Cardiac muscle cell (in vitro differentiated cells and primary cell): ENCODE measurements around the gene GSK3A. TPM values are rescaled to one million over a fixed set of nuclear protein-coding genes. Genes with fewer than 3 reads are reported as not detected.

Source experiments
- DNase-seq, 2 donors: peaks; one replicate each; pipeline versions ENCODE4 v3.0.0 to v3.0.0-alpha.2; 2010 to 2017; ENCODE audit warnings: low read depth in 1 of 2, low spot score in 1 of 2
- H3K27ac ChIP-seq: fragments of 200-600 bp; sonication (generic); 2 replicates; pipeline ENCODE4 v1.5.1; 2016
- H3K27me3 ChIP-seq: fragments of 200-600 bp; sonication (generic); 2 replicates; pipeline ENCODE4 v1.6.0; 2016; ENCODE audit warnings: control low read depth
- H3K36me3 ChIP-seq: fragments of 200-600 bp; sonication (generic); 2 replicates; pipeline ENCODE4 v1.5.1; 2016; ENCODE audit warnings: control low read depth
- H3K4me1 ChIP-seq: fragments of 200-600 bp; sonication (generic); 2 replicates; pipeline ENCODE4 v1.8.1; 2017; ENCODE audit warnings: low read depth, mild to moderate bottlenecking, mixed run types
- H3K4me3 ChIP-seq: fragments of 200-600 bp; sonication (generic); 2 replicates; pipeline ENCODE4 v1.5.1; 2016; ENCODE audit warnings: mild to moderate bottlenecking
- H3K9me3 ChIP-seq: fragments of 200-600 bp; sonication (generic); 2 replicates; pipeline ENCODE4 v1.5.1; 2017; ENCODE audit warnings: low read depth, mild to moderate bottlenecking, control low read depth
- CTCF ChIP-seq: IDR thresholded peaks from 2 replicates; pipeline ENCODE4 v1.5.1; 2012; ENCODE audit warnings: low read depth, mild to moderate bottlenecking, low read length
- polyA plus RNA-seq: library from polyadenylated mRNA; unstranded; fragments of >200 nt; fragmentation: Nextera tagmentation; extraction: Ambion mirVana; gene quantifications from 2 replicates; pipeline ENCODE4 v1.2.1, GENCODE V29; 2016
- total RNA-seq: library from RNA; depleted of rRNA; stranded (reverse); fragments of >200 nt; gene quantifications from 2 replicates; pipeline ENCODE4 v1.2.3, GENCODE V29; 2016

Gene GSK3A
- total and polyA plus RNA-seq, 2 experiments from 2014 or later: 28.0 to 40.2 TPM

- peak within 1 kb of the TSS; percentile 87 for H3K27ac ChIP-seq
- peak; percentile 96 to 97 for DNase-seq
- H3K27me3 ChIP-seq: no peaks in the 10 kb centered on the region
- no peaks in the 10 kb centered on the region for H3K9me3 ChIP-seq
- peaks cover 2% of the 10 kb centered on the region for H3K4me1 ChIP-seq
- peak within 1 kb of the TSS; percentile 60 for H3K4me3 ChIP-seq
- H3K36me3 ChIP-seq: peaks cover 21% of the 10 kb centered on the region
- peak; percentile 4 for TF ChIP-seq CTCF
These were observed 24.6 kb downstream of the GSK3A start, which contains the start of gene DEDD2 for GRCh38 chr19:42217520-42218437. DEDD2 (minus strand) TSS chr19:42217677; CDS start chr19:42217007, 670 bp downstream.

DNA sequence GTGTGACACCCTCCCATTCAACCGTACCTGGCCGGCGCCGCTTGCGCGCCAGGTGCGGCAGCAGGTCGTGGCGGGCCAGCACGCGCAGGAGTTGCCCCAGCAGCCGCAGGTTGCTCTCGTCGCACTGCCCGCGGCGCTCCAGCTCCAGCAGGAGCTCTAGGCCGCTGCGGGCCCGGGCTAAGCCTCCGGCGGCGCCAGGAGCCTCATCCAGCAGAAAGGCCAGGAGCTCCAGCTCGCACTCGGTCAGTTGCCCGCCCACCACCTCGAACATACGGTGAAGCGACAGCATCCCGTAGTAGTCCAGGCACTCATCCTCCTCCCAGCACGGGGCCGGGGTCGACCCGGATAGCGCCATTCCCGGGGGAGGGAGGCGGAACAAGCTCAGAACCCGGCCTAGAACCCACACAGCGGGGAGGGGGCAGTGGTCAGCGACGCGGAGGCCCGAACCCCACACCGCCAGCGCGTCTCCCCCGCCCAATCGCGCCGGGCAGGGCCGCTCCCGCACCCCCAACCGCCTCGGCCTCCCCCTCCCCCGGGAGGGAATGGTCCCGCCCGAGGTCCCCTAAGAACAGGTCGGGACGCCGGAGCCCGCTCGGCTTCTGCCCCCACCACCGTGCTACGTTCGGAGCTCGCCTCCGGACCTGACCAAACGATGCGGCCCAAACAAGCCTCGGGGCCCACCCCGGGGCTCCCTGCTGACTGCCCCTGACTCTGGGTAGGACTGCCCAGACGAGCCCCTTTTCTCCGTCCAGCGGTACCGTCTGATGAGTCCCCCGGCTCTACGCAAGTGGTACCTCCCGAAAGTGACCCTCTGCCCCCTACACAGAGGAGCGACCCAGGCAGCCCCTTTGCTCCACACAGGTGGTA, 25.5 kb downstream of the GSK3A start:
- peaks cover 2% of the 10 kb centered on the region for H3K4me1 ChIP-seq
- H3K27ac ChIP-seq: peak overlapping the region; percentile 87
- H3K4me3 ChIP-seq: peak overlapping the region; percentile 60

GRCh38 chr19:42214810-42215485, 27.5 kb downstream of the GSK3A start:
- DNase-seq: no peak
- no peaks in the 10 kb centered on the region for H3K9me3 ChIP-seq
- H3K4me3 ChIP-seq: no peak overlapping the region
- no peak for TF ChIP-seq CTCF
- H3K27me3 ChIP-seq: no peaks in the 10 kb centered on the region
- no peaks in the 10 kb centered on the region for H3K4me1 ChIP-seq
- no peak overlapping the region for H3K27ac ChIP-seq
- H3K36me3 ChIP-seq: peaks cover 31% of the 10 kb centered on the region

More for the DNA sequence above, 25.5 kb downstream of the GSK3A start:
- Histone ChIP-seq H3K9me3 (no peaks in the 10 kb centered on the region), H3K27me3 (no peaks in the 10 kb centered on the region), H3K36me3 (peaks cover 22% of the 10 kb centered on the region)
- DNase-seq: peak; percentile 40 to 74
- no peak for TF ChIP-seq CTCF

- Histone ChIP-seq H3K9me3 (no peaks in the 10 kb centered on the region), H3K4me3 (no peak overlapping the region), H3K27me3 (no peaks in the 10 kb centered on the region), H3K27ac (no peak overlapping the region), H3K4me1 (no peaks in the 10 kb centered on the region), H3K36me3 (peaks cover 44% of the 10 kb centered on the region)
- TF ChIP-seq CTCF: no peak
- no peak for DNase-seq
These were observed 29.5 kb downstream of the GSK3A start for GRCh38 chr19:42212886-42213285.

DNA sequence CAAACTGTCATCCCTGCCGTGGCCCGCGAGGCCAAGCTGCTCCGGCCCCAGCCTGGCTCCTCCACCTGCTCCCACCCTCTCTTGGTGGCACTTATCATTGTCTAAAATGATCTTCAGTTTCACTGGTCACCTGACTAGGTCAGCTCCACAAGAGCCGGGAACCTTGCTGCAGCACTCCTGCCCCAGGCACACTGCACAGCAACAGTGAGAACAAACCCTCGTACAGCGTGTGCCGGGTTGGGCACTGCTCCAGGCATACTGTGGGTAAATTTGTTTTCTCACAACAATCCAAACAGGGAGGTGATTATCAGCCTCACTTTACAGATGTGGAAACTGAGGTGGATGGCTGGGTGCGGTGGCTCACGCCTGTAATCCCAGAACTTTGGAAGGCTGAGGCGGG, 33.8 kb downstream of the GSK3A start:
- Histone ChIP-seq H3K36me3 (peaks cover 52% of the 10 kb centered on the region), H3K9me3 (no peaks in the 10 kb centered on the region), H3K27ac (no peak overlapping the region), H3K27me3 (no peaks in the 10 kb centered on the region), H3K4me3 (no peak overlapping the region), H3K4me1 (no peaks in the 10 kb centered on the region)
- no peak for DNase-seq
- TF ChIP-seq CTCF: no peak
